ENCODE data around the gene NUMBL. TPM values are rescaled to one million over a fixed set of nuclear protein-coding genes. Genes with fewer than 3 reads are reported as not detected.
A peak's percentile ranks its signal among the peaks of the same experiment; 100 is the strongest.

The NUMBL gene
- total and polyA plus RNA-seq, 9 of the 15 experiments (the other 6 are each of a cell fraction or from before 2014, with no cell fraction given), result 0.39 to 38.6 (median 6.6) TPM

DNA sequence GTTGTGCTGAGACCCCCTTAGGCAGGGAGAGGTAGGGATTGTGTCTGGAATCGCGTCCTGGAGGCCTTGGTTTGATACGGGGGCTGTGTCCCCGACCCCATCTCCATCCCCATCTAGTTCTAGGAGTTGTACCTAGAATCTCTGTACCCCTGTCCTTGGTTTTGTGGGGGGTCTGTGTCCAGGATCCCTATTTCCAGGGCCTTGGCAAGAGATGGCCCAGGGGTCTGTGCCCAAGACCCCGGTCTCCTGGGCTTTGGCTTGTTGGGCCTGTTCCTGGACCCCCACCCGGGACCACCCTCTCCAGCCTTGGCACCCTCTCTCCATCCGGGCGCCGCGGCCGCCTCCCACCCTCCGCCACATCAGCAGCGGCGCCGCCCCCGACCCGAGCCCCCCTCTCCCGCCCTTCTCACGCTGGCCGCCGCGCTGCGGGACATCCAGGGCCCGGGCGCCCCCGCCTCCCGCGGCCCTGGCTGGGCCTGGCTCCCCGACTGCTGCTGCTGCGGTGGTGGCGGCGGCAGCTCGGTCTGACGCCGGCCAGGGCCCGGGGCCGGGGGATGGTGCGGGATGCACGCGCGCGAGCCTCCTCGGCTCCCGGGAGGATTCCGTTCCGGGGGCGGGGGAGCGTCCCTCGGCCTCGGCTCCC, at the start of gene NUMBL (continued):
- TF ChIP-seq FOSL1 (tag; conservative IDR thresholded peaks at IDR 0.05), result 0 out of 2 replicates have a peak, but pooled peaks have one; percentile 2
- peak; percentile 42 for TF ChIP-seq CCNT2 (IDR thresholded peaks at IDR 0.05; ENCODE audit: borderline replicate concordance, extremely low read depth, insufficient read length, low read depth, low read length)
- TF ChIP-seq MCM5 (IDR thresholded peaks at IDR 0.05; ENCODE audit: low read depth), result no peak
- no peak for TF ChIP-seq ILF3 (IDR thresholded peaks at IDR 0.05; ENCODE audit: borderline replicate concordance)
- TF ChIP-seq, protein P1, sequence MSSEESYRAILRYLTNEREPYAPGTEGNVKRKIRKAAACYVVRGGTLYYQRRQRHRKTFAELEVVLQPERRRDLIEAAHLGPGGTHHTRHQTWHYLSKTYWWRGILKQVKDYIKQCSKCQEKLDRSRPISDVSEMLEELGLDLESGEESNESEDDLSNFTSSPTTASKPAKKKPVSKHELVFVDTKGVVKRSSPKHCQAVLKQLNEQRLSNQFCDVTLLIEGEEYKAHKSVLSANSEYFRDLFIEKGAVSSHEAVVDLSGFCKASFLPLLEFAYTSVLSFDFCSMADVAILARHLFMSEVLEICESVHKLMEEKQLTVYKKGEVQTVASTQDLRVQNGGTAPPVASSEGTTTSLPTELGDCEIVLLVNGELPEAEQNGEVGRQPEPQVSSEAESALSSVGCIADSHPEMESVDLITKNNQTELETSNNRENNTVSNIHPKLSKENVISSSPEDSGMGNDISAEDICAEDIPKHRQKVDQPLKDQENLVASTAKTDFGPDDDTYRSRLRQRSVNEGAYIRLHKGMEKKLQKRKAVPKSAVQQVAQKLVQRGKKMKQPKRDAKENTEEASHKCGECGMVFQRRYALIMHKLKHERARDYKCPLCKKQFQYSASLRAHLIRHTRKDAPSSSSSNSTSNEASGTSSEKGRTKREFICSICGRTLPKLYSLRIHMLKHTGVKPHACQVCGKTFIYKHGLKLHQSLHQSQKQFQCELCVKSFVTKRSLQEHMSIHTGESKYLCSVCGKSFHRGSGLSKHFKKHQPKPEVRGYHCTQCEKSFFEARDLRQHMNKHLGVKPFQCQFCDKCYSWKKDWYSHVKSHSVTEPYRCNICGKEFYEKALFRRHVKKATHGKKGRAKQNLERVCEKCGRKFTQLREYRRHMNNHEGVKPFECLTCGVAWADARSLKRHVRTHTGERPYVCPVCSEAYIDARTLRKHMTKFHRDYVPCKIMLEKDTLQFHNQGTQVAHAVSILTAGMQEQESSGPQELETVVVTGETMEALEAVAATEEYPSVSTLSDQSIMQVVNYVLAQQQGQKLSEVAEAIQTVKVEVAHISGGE (CRISPR knock-in tag; IDR thresholded peaks at IDR 0.05), result no peak
- no peak for TF ChIP-seq ZNF23 (CRISPR knock-in tag; IDR thresholded peaks at IDR 0.05)
- no peak for TF ChIP-seq TSC22D4 (tag; IDR thresholded peaks at IDR 0.05)
- TF ChIP-seq NONO (IDR thresholded peaks at IDR 0.05; ENCODE audit: low read depth in 2 of 2, low read length in 1 of 2), result peak in 1 of 2 experiments; percentile 76; a peak in 1 of 4 replicates
- TF ChIP-seq POLR2AphosphoS2 (IDR thresholded peaks at IDR 0.05; ENCODE audit: low read length), result no peak
- no peak for TF ChIP-seq RBM34 (IDR thresholded peaks at IDR 0.05; ENCODE audit: borderline replicate concordance, insufficient read depth, low read length)
- TF ChIP-seq CXXC5 (CRISPR knock-in tag; IDR thresholded peaks at IDR 0.05), result peak; percentile 12
- TF ChIP-seq, protein P2, sequence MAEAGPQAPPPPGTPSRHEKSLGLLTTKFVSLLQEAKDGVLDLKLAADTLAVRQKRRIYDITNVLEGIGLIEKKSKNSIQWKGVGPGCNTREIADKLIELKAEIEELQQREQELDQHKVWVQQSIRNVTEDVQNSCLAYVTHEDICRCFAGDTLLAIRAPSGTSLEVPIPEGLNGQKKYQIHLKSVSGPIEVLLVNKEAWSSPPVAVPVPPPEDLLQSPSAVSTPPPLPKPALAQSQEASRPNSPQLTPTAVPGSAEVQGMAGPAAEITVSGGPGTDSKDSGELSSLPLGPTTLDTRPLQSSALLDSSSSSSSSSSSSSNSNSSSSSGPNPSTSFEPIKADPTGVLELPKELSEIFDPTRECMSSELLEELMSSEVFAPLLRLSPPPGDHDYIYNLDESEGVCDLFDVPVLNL (CRISPR knock-in tag; IDR thresholded peaks at IDR 0.05; ENCODE audit: low read depth), result no peak
- TF ChIP-seq BACH1 (tag; IDR thresholded peaks at IDR 0.05), result no peak
- TF ChIP-seq FOS (IDR thresholded peaks at IDR 0.05; ENCODE audit: extremely low read depth, insufficient read length), result no peak
- TF ChIP-seq ZKSCAN8 (CRISPR knock-in tag; IDR thresholded peaks at IDR 0.05), result no peak
- TF ChIP-seq MLLT1 (IDR thresholded peaks at IDR 0.05), result no peak
- TF ChIP-seq COPS2 (conservative IDR thresholded peaks at IDR 0.05), result no peak
- TF ChIP-seq STAG1 (CRISPR knock-in tag; IDR thresholded peaks at IDR 0.05; ENCODE audit: borderline replicate concordance), result 0 out of 2 replicates have a peak, but pooled peaks have one; percentile 14

Data from K562 (cell line).